SK-N-MC (cell line): ENCODE measurements around the gene CCDC73.

Experiments used
- EZH2 ChIP-seq: fragments of 200-600 bp; sonication (generic); IDR thresholded peaks from one replicate; pipeline ENCODE4 v1.6.1; 2017; ENCODE audit warnings: antibody characterized with exemption
- POLR2AphosphoS5 ChIP-seq: IDR thresholded peaks from 2 replicates; pipeline ENCODE4 v1.6.1; 2012; ENCODE audit warnings: mild to moderate bottlenecking, low read depth, low read length, borderline replicate concordance

DNA sequence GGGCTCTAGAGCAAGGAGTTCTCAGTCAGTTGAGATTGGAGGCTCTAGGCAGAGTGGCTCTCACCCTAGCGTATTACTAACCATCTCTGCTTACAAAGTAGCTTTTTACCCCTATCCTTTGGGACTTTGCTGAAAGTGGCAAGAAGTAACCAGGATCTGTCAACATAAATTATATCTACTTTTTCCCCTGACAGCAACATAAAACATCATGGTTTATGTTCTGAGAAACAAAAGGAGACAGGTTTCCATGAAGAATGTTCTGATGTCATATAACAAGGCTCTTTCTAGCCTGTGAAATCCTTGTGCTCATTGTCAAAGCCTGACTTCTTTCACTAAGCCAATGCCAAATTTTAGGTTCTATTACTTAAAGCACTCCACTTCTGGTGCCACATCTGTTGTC lies 218.0 kb downstream of the CCDC73 start:
- TF ChIP-seq POLR2AphosphoS5: no peak
- TF ChIP-seq EZH2: no peak
